Uterus (tissue), 2 donors: ENCODE data around the gene TMPRSS4.

ENCODE experiments used
- CTCF ChIP-seq, 4 experiments: fragments of 200-600 bp in 2 of 4; fragments of 450-650 bp in 2 of 4; sonication (generic) in 2 of 4; IDR thresholded peaks; one replicate each; pipeline ENCODE4 v1.5.1; 2016 to 2019; ENCODE audit warnings: antibody characterized with exemption in 4 of 4, mild to moderate bottlenecking in 2 of 4, moderate library complexity in 1 of 4
- POLR2A ChIP-seq, 2 donors: fragments of 450-650 bp; IDR thresholded peaks; one replicate each; pipeline ENCODE4 v1.6.1; 2016; ENCODE audit warnings: antibody characterized with exemption in 2 of 2, mild to moderate bottlenecking in 1 of 2, moderate library complexity in 1 of 2

DNA sequence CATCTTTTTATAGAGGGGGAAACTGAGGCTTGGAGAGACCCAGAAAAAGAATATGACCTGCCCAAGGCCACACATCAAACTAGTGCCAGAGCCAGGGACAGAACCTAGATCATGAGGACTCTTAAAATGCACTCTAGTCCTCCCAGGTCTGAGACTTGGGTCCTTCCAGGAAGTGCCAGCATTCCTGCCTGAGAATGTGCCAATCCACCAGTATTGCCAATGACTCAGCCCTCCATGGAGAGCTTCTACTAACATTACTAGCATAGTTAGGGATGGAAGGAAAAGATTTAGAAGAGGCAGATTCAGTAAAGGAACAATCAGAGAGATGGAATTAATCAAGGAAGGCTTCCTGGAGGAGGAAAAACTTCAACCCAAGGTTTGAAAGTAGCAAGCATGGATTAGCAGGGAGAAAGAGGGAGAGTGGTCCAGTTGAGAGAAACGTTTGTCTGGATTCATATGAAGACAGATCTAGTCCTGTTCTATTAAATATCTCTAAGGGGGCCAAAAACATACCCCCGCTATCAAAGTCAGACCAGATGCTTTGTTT, 30.0 kb downstream of the TMPRSS4 start:
- TF ChIP-seq CTCF (IDR thresholded peaks at IDR 0.05), result no peak
- TF ChIP-seq POLR2A (IDR thresholded peaks at IDR 0.05), result no peak
